GM18502 (cell line): ENCODE measurements around the gene FHAD1.

Experiments
- ATAC-seq: cut with Tn5 transposase; IDR thresholded peaks from one replicate; pipeline ENCODE4 v1.9.1; 2021; ENCODE audit warnings: mild to moderate bottlenecking; ENCODE audit not compliant: unreplicated experiment, poor library complexity

Gene FHAD1

DNA sequence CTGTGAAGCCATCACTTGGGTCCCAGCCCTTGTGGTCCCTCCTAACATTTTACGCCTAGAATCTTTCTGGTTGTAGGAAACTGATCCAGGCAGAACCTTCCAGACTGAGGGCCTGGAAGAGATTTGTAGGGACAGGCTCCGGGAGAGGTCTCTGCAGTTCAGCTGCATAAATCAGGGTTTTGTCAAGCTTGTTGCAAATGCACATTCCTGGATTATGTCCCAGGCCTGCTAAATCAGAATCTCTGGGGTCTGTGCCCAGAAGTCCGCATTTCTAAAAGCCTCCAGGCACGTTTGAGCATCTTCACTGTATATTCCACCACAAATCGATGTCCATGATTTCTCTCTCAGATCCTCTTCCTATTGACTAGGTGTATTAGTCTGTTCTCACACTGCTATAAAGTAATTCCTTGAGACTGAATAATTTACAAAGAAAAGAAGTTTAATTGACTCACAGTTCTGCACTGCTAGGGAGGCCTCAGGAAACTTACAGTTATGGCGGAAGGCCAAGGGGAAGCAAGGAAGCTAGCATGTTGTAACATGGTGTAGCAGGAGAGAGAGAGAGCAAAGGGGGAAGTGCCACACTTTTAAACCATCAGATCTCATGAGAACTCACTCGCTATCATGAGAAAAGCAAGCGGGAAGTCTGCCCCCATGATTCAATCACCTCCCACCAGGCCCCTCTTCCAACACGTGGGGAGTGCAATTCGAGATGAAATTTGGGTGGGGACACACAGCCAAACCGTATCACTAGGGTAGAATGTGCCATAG lies 1.2 kb upstream of the FHAD1 start:
- ATAC-seq, result no peak

DNA sequence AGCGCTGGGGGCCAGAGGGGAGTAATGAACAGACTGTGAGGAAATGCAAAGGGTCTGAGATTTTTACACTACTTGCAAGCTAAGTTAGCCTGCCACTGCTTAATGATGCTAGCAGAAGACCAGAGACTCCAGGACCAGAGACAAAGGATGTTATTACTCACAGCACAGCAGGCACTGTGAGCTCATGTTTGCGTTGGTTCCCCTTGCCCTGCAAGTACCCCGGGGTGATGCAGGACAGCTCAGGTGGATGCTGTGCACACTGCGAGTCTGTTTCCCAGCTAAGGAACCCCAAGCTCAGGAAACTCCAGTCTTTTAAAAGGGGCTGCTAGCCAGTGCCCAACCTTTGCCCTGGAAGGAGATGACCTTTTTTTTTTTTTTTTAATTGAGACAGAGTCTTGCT lies 1.2 kb downstream of the FHAD1 start:
- ATAC-seq, result no peak

DNA sequence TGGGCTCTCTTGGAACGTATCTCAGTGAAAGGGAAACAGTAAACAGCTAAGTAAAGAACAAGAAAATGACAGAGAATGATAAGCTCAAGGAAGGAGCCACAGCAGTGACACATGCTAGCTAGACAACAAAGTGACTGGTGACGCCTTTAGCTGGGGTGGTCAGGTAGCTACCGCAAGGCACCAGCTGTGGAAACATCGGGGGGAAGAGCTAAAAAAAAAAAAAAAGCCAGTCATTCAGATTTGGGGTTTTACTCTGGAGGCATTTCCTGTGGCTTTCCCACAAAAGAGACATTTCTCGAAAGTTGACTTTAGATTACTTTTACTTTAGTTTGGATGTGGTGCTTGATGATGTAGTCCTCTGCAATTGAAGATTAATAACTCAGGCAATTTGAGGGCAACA lies 2.1 kb downstream of the FHAD1 start:
- ATAC-seq, result no peak

DNA sequence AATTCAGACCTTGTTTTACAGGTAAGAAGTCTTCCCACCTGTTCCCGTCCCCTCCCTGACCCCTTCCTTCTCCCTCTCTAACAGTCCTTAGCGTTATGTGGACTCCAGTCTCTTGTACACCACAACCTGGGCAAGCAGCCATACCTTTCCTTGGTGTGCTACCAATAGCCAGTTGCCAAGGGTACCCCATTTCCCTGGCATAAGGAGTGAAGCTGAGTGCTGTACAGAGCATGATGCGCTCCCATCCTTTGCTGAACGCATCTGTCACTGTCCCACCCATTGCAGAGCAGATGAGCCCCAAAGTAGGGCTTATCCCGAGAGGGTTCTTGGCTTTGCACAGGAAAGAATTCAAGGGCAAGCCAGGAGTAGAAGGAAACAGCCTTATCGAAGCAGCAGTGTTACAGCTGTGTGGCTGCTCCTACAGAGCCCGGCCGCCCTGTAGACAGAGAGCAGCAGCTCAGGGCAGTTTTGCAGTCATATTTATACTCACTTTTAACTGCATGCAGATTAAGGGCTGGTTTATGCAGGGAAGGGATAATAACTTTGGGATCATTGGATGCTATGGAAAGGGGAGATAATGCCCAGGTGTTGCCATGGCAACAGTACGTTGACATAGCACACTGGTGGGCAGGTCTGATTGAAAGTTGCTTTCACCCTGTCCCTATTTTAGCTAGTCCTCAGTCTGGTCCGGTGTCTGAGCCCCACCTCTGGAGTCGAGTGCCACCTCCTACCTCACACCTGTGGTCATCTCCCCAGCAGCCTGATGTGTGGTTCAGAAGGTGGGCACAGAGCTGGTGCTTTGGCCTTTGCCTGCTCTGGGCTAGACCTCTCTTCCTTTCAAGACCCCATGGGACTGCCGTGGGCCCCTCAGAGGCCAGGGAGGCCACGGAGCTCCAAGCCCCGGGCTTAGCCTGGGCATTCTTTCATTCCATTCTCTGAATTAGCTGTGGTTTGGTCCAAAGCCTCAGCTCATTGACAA lies 5.1 kb downstream of the FHAD1 start:
- no peak for ATAC-seq

DNA sequence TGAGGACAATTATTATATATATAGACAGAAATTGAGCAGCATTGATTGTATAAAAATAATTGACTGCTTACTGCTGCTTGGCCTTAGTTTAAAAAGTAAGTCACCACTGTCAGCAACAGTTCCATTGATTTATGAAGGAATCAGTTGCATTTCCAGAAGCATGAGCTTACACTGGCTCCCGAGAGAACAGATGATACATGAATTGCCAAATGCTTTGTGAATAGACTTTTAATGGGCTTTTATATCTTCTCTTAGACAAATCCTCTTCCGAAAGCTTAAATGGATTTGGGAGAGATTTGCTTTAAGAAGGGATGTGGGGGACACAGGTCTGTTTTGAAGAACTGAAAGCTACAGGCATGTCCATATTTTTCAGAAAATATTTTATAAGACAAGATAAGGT lies 7.5 kb downstream of the FHAD1 start:
- no peak for ATAC-seq

DNA sequence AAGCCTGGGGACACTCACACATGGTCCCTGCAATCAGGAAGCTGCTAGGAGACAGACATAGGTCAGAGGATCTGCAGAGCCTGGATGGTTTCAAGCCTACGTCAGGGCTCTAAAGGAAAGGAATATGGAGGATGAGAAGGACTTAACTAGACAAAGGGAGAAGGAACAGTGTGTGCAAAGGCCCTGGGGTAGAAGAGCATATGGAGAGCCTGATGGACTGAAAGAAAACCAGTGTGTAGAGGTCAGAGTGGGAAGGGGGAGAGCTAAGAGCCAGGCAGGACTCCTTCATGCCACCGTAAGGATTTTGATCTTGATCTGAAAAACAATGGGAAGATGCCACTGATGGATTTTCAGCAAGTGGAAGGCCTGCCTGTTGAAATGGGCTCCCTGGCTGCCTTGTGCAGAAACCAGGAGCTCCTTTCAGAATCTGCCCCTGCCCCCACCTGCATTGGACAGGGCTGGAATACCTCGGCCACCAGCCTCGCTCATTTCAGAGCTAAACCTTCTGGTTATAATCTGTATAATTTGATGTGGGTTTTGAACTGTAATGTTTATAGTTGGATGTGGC lies 8.6 kb downstream of the FHAD1 start:
- ATAC-seq, result no peak

DNA sequence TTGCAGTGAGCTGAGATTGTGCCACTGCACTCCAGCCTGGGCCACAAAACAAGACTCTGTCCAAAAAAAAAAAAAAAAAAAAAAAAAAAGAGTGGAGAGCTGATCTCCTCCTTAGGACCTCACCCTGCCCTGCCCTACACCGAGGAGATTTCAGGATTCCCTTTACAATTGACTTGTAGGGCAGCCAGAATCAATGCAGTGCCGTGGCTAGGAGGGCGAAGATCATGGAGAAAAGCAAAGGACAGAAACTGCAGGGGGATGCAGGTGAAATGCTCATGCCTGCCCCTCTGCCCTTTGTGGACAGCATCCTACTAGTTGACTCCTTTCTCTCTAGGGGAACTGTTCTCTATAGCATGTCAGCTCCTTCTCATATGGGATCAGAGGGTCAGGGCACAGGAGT lies 9.6 kb downstream of the FHAD1 start:
- ATAC-seq, result no peak

DNA sequence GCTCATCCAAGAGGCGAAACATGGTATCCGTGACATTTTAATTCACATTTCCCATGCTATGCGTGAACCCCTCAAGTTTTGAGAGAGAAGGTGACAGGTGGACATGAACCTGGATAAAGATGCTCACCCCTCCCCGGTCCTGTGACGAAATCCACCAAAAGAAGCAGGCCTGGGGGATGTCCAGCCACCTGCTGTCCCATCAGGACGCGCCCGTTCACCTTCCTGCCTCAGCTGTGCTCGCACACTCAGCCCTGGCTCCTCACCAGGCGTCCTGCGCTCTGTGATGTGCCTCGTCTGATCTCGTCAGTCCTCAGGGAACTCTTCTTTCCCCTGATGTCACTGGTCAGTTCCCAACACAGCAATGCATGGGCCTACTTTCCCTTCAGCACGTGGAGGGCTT lies 10.3 kb downstream of the FHAD1 start:
- no peak for ATAC-seq

DNA sequence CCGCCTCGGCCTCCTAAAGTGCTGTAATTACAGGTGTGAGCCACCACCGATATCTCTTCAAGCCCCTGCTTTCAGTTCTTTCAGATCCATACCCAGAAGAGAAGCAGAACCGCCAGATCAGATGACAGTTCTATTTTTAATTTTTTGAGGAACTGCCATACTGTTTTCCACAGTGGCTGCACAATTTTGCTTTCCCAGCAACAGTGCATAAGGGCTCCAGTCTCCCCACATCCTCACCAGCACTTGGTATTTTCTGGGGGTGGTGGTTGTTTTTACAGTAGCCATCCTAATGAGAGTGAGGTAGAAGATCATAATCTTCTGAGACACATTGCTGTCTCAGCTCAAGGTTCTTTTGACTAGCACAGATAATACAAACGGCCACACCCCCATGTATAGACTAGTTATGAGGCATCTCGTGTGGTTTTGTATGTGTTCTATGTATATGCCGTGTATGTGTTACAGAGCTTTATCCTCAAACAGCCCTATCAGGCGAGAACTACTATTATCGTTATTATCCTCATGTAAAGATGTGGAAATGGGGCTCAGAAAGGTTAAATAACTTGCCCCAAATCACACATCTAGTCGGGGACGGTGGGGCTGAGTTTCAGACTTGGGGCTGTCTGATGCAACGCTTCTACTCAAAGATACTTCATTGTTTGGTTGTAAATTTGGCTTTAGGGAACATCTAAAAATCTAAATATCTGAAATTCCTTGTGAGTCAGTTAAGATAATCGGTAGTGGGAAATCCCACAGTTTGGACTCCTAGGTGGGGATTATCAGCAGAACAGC lies 12.0 kb downstream of the FHAD1 start:
- no peak for ATAC-seq

DNA sequence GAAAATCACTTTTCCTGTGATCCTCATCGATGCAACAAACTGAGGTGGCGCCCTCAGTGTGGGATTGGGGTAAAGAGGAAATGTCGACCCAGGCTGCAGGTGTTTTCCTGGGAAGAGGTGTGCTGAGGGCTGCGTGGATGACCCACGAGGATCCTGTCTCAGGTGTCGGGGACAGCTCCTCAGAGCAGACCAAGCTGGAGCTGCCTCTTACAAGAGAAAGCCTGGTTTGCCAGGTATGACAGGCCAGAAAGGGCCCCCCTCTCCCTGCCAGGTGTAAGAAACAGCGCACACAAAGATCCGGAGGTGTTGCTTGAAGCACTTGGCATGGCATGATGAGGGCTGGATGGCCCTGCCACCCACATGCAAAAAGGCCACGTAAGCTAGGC lies 12.6 kb downstream of the FHAD1 start:
- no peak for ATAC-seq

DNA sequence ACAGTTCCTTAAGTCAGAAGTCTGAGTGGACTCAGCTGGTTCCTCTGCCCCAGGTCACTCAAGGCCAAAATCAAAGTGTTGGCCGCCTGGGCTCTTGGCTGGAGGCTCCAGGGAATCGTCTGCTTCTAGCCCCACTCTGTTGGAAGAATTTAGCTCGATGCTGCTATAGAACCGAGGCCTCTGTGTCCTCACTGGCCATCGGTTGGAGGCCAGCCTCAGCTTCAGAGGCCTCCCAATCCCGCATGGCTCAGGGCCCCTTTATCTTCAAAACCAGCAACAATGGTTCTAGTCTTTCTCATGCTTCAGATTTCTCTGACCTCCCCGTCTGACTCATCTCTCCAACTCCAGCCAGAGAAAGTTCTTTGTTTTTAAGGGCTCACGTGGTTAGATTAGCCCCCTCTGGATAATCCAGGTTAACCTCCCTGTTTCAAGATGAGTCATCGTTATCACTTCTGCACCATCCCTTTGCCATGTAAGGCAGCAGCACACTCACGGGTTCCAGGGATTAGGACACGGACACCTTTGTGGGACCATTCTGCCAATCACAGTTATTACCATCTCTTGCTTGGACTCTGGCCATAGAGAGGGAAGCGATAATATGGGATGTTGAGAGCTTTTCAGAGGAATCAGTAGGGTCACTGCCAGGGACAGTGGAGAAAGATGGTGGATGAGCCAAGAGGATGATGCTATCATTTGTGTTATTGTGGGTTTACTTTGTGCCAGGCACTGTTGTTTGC lies 13.6 kb downstream of the FHAD1 start:
- no peak for ATAC-seq

DNA sequence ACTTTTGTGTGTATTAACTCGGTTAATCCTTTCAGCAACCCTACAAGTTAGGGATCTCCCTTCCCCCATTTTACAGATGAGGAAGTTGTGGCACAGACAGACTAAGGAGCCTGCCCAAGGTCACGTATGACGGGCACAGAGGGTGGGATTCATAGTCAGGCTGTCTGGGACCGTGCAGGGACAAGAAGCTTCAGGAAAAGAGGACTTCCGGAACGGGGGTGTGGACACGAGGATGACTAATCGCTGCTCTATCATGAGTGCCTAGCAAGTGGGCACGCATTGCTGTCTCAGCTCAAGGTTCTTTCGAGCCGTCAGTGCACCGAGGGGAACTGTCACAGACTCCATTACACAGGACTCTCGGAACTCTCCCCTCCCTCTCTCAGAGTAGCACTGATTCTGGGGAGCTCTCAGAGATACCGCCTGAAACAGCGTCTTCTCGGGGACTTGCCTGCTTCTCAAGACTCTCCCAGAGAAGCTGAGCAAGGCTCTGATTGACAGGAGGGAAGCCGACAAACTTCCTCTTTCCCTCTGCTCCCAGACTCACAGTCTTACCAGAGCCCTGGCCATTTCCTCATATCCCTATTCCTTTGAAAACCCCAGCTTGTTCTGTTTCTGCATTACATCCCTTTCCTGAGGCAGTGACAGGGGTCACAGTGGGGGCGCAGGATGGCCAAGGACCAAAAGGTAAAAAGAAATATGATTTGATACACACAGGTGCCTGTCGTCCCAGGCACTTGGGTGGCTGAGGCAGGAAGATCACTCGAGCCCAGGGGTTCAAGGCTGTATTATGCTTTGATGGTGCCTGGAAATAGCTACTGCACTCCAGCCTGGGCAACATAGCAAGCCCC lies 14.4 kb downstream of the FHAD1 start:
- no peak for ATAC-seq

DNA sequence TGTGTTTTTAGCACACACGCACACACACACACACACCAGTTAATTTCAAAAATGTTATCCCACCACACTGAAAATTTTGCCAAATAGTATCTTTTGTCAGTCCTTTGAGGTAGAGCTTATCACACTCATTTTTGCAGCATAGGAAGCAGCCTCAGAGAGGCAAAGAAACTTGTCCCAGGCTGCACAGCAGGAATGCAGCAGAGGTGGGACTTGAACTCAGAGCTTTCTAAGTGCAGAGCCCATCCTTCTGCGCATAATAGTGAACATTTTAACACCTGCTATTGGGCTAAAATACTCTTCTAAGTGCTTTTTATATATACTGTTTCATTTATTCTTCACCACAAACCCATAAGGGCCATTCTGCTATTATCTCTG lies 15.0 kb downstream of the FHAD1 start:
- no peak for ATAC-seq

DNA sequence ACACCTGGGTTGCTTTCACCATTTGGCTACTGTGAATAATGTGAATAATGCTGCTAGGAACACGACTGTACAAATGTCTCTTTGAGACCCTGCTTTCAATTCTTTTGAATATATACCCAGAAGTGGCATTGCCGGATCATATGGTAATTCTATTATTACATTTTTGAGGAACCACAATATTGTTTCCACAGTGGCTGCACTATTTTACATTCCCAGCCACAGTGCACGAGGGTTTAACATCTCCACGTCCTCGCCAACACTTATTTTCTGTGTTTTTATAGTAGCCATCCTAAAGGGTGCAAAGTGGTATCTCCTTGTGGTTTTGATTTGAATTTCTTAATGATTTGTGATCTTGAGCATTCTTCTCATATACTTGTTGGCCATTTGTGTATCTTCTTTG lies 15.7 kb downstream of the FHAD1 start:
- no peak for ATAC-seq

DNA sequence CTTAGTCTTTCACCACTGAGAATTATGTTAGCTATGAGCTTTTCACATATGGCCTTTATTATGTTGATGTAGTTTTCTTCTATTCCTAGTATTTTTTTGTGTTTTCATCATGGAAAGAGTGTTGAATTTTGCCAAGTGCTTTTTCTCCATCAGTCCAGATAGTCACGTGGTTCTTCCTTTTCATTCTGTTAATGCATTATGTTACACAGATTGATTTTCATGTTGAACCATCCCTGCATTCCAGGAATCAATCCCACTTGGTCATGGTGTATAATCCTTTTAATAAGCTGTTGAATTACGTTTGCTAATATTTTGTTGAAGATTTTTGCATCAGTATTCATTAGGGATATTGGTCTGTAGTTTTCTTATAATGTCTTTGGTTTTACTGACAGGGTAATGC lies 17.7 kb downstream of the FHAD1 start:
- ATAC-seq, result no peak

DNA sequence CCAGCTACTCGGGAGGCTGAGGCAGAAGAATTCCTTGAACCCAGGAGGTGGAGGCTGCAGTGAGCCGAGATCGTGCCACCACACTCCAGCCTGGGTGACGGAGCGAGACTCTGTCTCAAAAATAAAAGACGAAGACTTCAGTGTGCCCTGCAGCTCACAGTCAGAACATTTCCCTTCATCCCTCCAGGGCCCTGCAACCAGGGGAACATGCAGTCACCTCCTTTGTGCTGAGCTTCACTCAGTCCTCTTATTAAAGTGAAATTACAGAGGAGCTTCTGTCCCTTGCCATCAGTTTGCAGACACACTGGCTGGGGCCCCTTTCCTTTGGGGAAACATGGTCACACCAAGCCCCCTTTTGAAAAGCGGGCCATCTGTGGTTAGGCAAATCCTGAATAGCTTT lies 24.2 kb downstream of the FHAD1 start:
- ATAC-seq, result no peak

DNA sequence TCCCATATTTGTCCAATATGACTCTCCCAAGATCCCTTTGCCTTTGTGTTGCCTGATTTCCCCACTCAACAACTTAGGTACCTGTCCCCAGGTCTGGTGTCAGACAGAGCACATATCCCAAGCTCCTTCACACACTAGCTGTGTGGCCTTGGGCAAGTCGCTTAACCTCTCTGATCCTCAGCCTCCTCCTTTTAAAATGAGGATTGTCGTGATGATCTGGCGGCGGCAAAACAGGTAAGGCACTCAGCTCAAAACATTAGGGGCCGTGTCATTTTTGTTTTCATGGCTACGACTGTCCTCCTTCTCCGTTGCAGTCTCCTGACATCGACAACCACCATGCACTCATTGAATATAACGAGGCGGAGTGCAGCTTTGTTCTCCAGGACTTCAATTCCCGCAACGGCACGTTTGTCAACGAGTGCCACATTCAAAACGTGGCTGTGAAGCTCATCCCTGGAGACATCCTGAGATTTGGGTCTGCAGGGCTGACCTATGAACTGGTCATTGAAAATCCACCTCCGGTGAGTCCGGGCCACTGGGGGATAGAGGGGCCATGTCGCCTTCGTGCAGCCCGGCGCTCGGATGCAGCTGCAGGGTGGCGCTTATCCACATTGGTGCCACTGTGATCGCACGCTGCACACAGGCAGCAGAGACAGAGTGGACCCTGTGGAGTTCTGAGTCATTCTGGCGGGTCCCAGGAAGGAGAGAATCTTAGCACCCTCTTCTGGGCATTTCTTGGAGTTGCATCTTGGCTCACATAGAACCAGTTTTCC lies 25.2 kb downstream of the FHAD1 start:
- ATAC-seq, result no peak

DNA sequence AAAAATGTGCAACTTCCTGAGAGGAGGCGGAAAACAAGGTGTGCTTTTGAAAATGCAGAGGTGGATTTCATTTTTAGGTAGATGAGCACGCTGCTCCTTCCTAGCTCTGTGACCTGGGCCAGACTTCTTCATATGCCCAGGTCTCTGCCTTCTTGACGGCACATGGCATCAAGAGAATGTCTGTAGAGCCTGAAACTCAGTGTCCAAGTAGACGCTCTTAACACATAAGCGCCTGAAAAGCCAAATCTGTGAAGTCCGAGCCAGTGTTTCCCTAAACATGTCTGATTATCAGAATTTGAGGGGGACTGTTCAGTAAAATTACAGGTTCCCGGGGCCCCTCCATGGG lies 25.7 kb downstream of the FHAD1 start:
- ATAC-seq, result no peak
